Right ventricle myocardium inferior (tissue), 1 donor: ENCODE data around the gene KRT32. TPM values are rescaled to one million over a fixed set of nuclear protein-coding genes. Genes with fewer than 3 reads are reported as not detected.

ENCODE experiments used
- ATAC-seq: fragments of 200-7000 bp; cut with Tn5 transposase; one replicate; pipeline ENCODE4 v1.9.1; 2020; ENCODE audit warnings: mild to moderate bottlenecking, moderate library complexity
- DNase-seq: peaks from one replicate; pipeline ENCODE4 v3.0.0; 2021; ENCODE audit errors: missing footprints
- intact Hi-C: fragments of 100-400 bp; cut with DNase I; formaldehyde crosslinking; loops from one replicate; pipeline ENCODE4 v1.11.0; 2022
- long read RNA-seq: library from polyadenylated mRNA; unstranded; transcript quantifications from one replicate; pipeline ENCODE4 v2.0.0, GENCODE V29; 2021
- total RNA-seq: library from RNA; stranded (reverse); fragmentation: NEBNext Ultra II Directional; extraction: Animal tissue kit (Norgen Biotek cat#: 25700); gene quantifications from one replicate; pipeline ENCODE4 v1.2.1, GENCODE V29; 2021
- donor health status: DM: no; HTN: yes; CAD: no; lungs with severe emphysema.

Gene KRT32
- total RNA-seq = not detected
- long read RNA-seq = 0 reads

GRCh38 chr17:41466988-41467387 lies at the start of gene KRT32:
Gene KRT32, minus strand, starts transcription at chr17:41467386. Its CDS starts 61 bp downstream, at chr17:41467325.
- intact Hi-C loops = loop anchor here (10.0 kb wide), 1 partner anchor 162 kb away; the partner anchor contains the start of genes KRTAP16-1 and KRTAP29-1
- DNase-seq (no peak), ATAC-seq (no peak)

- intact Hi-C loops = no loop called here
These were observed 49.7 kb upstream of the KRT32 start for GRCh38 chr17:41516830-41517283.

GRCh38 chr17:41516147-41516829 lies 49.1 kb upstream of the KRT32 start:
- DNase-seq (no peak), ATAC-seq (no peak)
- intact Hi-C loops = no loop called here

More at GRCh38 chr17:41516830-41517283, 49.7 kb upstream of the KRT32 start:
- DNase-seq (no peak), ATAC-seq (no peak)

- ATAC-seq (no peak), DNase-seq (no peak)
- intact Hi-C loops = no loop called here
These were observed 46.0 kb upstream of the KRT32 start for GRCh38 chr17:41513168-41513547.

- ATAC-seq = no peak
- intact Hi-C loops = no loop called here
- DNase-seq = no peak
These were observed 45.5 kb upstream of the KRT32 start for GRCh38 chr17:41512546-41513167.

- no peak for ATAC-seq
- intact Hi-C loops = no loop called here
- DNase-seq = no peak
These were observed 44.5 kb upstream of the KRT32 start for GRCh38 chr17:41511716-41512115.

- ATAC-seq (no peak), DNase-seq (no peak)
- intact Hi-C loops = no loop called here
These were observed 43.9 kb upstream of the KRT32 start for GRCh38 chr17:41511116-41511515.

GRCh38 chr17:41510251-41511065 lies 43.3 kb upstream of the KRT32 start:
- DNase-seq (no peak), ATAC-seq (no peak)
- intact Hi-C loops = no loop called here

GRCh38 chr17:41507315-41507880 lies 40.2 kb upstream of the KRT32 start:
- DNase-seq (no peak), ATAC-seq (no peak)
- intact Hi-C loops = no loop called here

- ATAC-seq (no peak), DNase-seq (no peak)
- intact Hi-C loops = no loop called here
These were observed 38.9 kb upstream of the KRT32 start for GRCh38 chr17:41505809-41506767.

- ATAC-seq (no peak), DNase-seq (no peak)
- intact Hi-C loops = no loop called here
These were observed 38.0 kb upstream of the KRT32 start, which contains the start of gene KRT13 for GRCh38 chr17:41505007-41505808. Gene KRT13, minus strand, starts transcription at chr17:41505612. Its CDS starts 62 bp downstream, at chr17:41505550.

GRCh38 chr17:41504246-41504977 lies 37.2 kb upstream of the KRT32 start:
- DNase-seq (no peak), ATAC-seq (no peak)
- intact Hi-C loops = no loop called here

GRCh38 chr17:41503202-41503601 lies 36.0 kb upstream of the KRT32 start:
- DNase-seq (no peak), ATAC-seq (no peak)
- intact Hi-C loops = no loop called here

GRCh38 chr17:41500131-41500911 lies 33.1 kb upstream of the KRT32 start:
- ATAC-seq (no peak), DNase-seq (no peak)
- intact Hi-C loops = no loop called here

- ATAC-seq (no peak), DNase-seq (no peak)
- intact Hi-C loops = no loop called here
These were observed 32.5 kb upstream of the KRT32 start for GRCh38 chr17:41499714-41500113.

GRCh38 chr17:41498276-41498675 lies 31.1 kb upstream of the KRT32 start:
- intact Hi-C loops = no loop called here
- DNase-seq = no peak
- no peak for ATAC-seq
